ENCODE data around the gene NCKAP5. TPM values are rescaled to one million over a fixed set of nuclear protein-coding genes. Genes with fewer than 3 reads are reported as not detected.
A peak's percentile ranks its signal among the peaks of the same experiment; 100 is the strongest.

The NCKAP5 gene
- total RNA-seq, 1 donor from 2014 or later, result 0.20 TPM

GRCh38 chr2:132951008-132951714 lies 617.1 kb downstream of the NCKAP5 start:
- H3K27me3 Mint-ChIP-seq (ENCODE audit: unreplicated experiment), result peaks cover 2% of the 10 kb centered on the region
- TF ChIP-seq CTCF (IDR thresholded peaks at IDR 0.05; ENCODE audit: partially characterized antibody, unreplicated experiment), result no peak
- no peak overlapping the region for H3K4me3 Mint-ChIP-seq (ENCODE audit: unreplicated experiment)
- H3K36me3 Mint-ChIP-seq (ENCODE audit: unreplicated experiment), result no peaks in the 10 kb centered on the region
- no peaks in the 10 kb centered on the region for H3K9me3 Mint-ChIP-seq (ENCODE audit: unreplicated experiment)
- peaks cover 6% of the 10 kb centered on the region for H3K4me1 Mint-ChIP-seq (ENCODE audit: low read depth, unreplicated experiment)
- H3K27ac Mint-ChIP-seq (ENCODE audit: unreplicated experiment), result peak overlapping the region; percentile 64
- peak; percentile 18 for DNase-seq

DNA sequence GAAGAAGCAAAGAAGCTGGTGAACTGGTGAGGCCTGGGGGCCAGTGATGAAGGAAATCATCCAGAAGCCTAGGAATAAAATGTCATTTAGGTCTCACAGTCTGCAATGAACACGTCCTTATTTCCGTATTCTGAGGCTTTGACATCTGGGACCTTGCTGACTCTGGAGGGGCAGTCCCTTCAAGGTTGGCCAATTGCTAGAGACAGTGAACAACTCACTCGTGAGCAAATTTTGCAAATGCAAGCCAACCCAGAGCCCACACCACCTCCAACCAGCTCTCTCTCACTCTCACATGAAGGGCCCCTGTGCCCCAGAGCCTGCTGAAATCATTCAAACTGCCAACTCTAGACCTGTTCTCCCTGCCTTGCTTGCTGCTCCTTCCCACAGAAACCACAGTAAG lies 619.2 kb downstream of the NCKAP5 start:
- Mint-ChIP-seq H3K4me1 (ENCODE audit: low read depth, unreplicated experiment) (peaks cover 6% of the 10 kb centered on the region), H3K4me3 (ENCODE audit: unreplicated experiment) (no peak overlapping the region), H3K9me3 (ENCODE audit: unreplicated experiment) (no peaks in the 10 kb centered on the region), H3K27ac (ENCODE audit: unreplicated experiment) (no peak overlapping the region), H3K27me3 (ENCODE audit: unreplicated experiment) (peaks cover 2% of the 10 kb centered on the region), H3K36me3 (ENCODE audit: unreplicated experiment) (no peaks in the 10 kb centered on the region)
- TF ChIP-seq CTCF (IDR thresholded peaks at IDR 0.05; ENCODE audit: partially characterized antibody, unreplicated experiment), result no peak
- no peak for DNase-seq

GRCh38 chr2:132948211-132948610 lies 620.1 kb downstream of the NCKAP5 start:
- no peak overlapping the region for H3K4me3 Mint-ChIP-seq (ENCODE audit: unreplicated experiment)
- H3K9me3 Mint-ChIP-seq (ENCODE audit: unreplicated experiment), result no peaks in the 10 kb centered on the region
- H3K4me1 Mint-ChIP-seq (ENCODE audit: low read depth, unreplicated experiment), result peaks cover 15% of the 10 kb centered on the region
- H3K27ac Mint-ChIP-seq (ENCODE audit: unreplicated experiment), result no peak overlapping the region
- no peak for DNase-seq
- TF ChIP-seq CTCF (IDR thresholded peaks at IDR 0.05; ENCODE audit: partially characterized antibody, unreplicated experiment), result no peak
- H3K27me3 Mint-ChIP-seq (ENCODE audit: unreplicated experiment), result peaks cover 2% of the 10 kb centered on the region
- no peaks in the 10 kb centered on the region for H3K36me3 Mint-ChIP-seq (ENCODE audit: unreplicated experiment)

DNA sequence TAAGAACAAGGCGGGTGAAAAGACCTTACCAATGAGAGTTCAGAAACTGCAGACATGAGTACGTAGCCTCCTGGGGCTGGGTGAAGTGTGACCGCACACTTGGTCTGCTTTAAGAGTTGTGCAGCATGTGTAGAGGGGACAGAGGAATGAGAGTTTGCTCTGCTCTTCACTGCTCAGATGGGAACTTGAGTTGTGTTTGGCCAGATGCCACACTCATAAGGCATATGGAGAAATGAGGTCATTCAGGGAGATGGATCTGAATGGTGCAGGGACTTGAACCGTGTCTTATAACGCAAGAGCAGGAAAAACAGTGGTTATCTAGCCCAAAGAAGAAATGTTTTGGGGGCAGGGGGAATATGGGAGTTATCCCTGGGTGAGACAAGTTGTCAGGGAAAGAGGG lies 624.4 kb downstream of the NCKAP5 start:
- DNase-seq, result no peak
- Mint-ChIP-seq H3K27ac (ENCODE audit: unreplicated experiment) (peak overlapping the region; percentile 46), H3K4me1 (ENCODE audit: low read depth, unreplicated experiment) (peaks cover 9% of the 10 kb centered on the region), H3K27me3 (ENCODE audit: unreplicated experiment) (no peaks in the 10 kb centered on the region), H3K36me3 (ENCODE audit: unreplicated experiment) (no peaks in the 10 kb centered on the region), H3K9me3 (ENCODE audit: unreplicated experiment) (no peaks in the 10 kb centered on the region), H3K4me3 (ENCODE audit: unreplicated experiment) (no peak overlapping the region)
- TF ChIP-seq CTCF (IDR thresholded peaks at IDR 0.05; ENCODE audit: partially characterized antibody, unreplicated experiment), result no peak

GRCh38 chr2:132941296-132942020 lies 626.8 kb downstream of the NCKAP5 start:
- no peaks in the 10 kb centered on the region for H3K36me3 Mint-ChIP-seq (ENCODE audit: unreplicated experiment)
- no peak overlapping the region for H3K4me3 Mint-ChIP-seq (ENCODE audit: unreplicated experiment)
- H3K27me3 Mint-ChIP-seq (ENCODE audit: unreplicated experiment), result no peaks in the 10 kb centered on the region
- peaks cover 9% of the 10 kb centered on the region for H3K4me1 Mint-ChIP-seq (ENCODE audit: low read depth, unreplicated experiment)
- no peak for DNase-seq
- peaks cover 2% of the 10 kb centered on the region for H3K9me3 Mint-ChIP-seq (ENCODE audit: unreplicated experiment)
- TF ChIP-seq CTCF (IDR thresholded peaks at IDR 0.05; ENCODE audit: partially characterized antibody, unreplicated experiment), result no peak
- H3K27ac Mint-ChIP-seq (ENCODE audit: unreplicated experiment), result no peak overlapping the region
